Endodermal cell (in vitro differentiated cells): ENCODE measurements around the gene ALG11. TPM values are rescaled to one million over a fixed set of nuclear protein-coding genes. Genes with fewer than 3 reads are reported as not detected.

Source experiments
- DNase-seq: peaks from one replicate; pipeline ENCODE4 v3.0.0-alpha.2; 2017
- H3K27ac ChIP-seq: 2 replicates; pipeline ENCODE4 v1.5.1; 2013; ENCODE audit warnings: mild to moderate bottlenecking, low read depth, low read length, moderate library complexity
- H3K27me3 ChIP-seq: 2 replicates; pipeline ENCODE4 v1.6.1; 2013; ENCODE audit warnings: mild to moderate bottlenecking, low read length, moderate library complexity; ENCODE audit not compliant: insufficient read depth, control insufficient read depth, poor library complexity, severe bottlenecking
- H3K36me3 ChIP-seq: 2 replicates; pipeline ENCODE4 v1.7.0; 2013; ENCODE audit warnings: mild to moderate bottlenecking, low read length, moderate library complexity; ENCODE audit not compliant: control insufficient read depth, insufficient read depth
- H3K4me1 ChIP-seq: one replicate; pipeline ENCODE4 v1.7.0; 2013; ENCODE audit warnings: low read length; ENCODE audit not compliant: control insufficient read depth, insufficient read depth
- H3K4me3 ChIP-seq: 2 replicates; pipeline ENCODE4 v1.5.1; 2013; ENCODE audit warnings: mild to moderate bottlenecking, low read length, moderate library complexity
- H3K9ac ChIP-seq: 2 replicates; pipeline ENCODE4 v1.6.1; 2013; ENCODE audit warnings: mild to moderate bottlenecking, low read length, moderate library complexity; ENCODE audit not compliant: poor library complexity, severe bottlenecking; ENCODE audit errors: extremely low read depth
- H3K9me3 ChIP-seq: 2 replicates; pipeline ENCODE4 v1.6.1; 2013; ENCODE audit warnings: mild to moderate bottlenecking, low read length, moderate library complexity; ENCODE audit not compliant: control insufficient read depth
- H3K27ac Mint-ChIP-seq: 2 replicates; pipeline ENCODE4 v1.8.0; 2020; ENCODE audit warnings: mixed read lengths
- H3K27me3 Mint-ChIP-seq: 2 replicates; pipeline ENCODE4 v1.8.0; 2021; ENCODE audit warnings: mild to moderate bottlenecking, mixed read lengths; ENCODE audit not compliant: insufficient read depth
- H3K36me3 Mint-ChIP-seq: 2 replicates; pipeline ENCODE4 v1.8.0; 2020; ENCODE audit warnings: low read depth, mixed read lengths
- H3K4me1 Mint-ChIP-seq: 2 replicates; pipeline ENCODE4 v1.8.0; 2020; ENCODE audit warnings: mixed read lengths
- H3K4me3 Mint-ChIP-seq: 2 replicates; pipeline ENCODE4 v1.8.0; 2020; ENCODE audit warnings: mild to moderate bottlenecking, moderate library complexity, mixed read lengths
- H3K9me3 Mint-ChIP-seq: 2 replicates; pipeline ENCODE4 v1.8.0; 2020; ENCODE audit warnings: mild to moderate bottlenecking, mixed read lengths
- CTCF ChIP-seq: fragments of 200-600 bp; sonication (generic); conservative IDR thresholded peaks from 2 replicates; pipeline ENCODE4 v1.5.0; 2021; ENCODE audit warnings: antibody characterized with exemption, mild to moderate bottlenecking
- WGBS, 2 experiments: methylation state at CpG; one replicate each; pipeline versions ENCODE4 v1.1.5 to v1.1.7; 2013; ENCODE audit warnings: missing lambda C conversion rate in 2 of 2, mixed read lengths in 1 of 2; ENCODE audit not compliant: insufficient coverage in 1 of 2, insufficient read length in 1 of 2; 5-methylcytosine and 5-hydroxymethylcytosine counted together
- total RNA-seq, 2 donors: library from RNA; stranded (reverse); fragmentation: NEBNext Ultra II Directional in 1 of 2; extraction: Animal tissue kit (Norgen Biotek cat#: 25700) in 1 of 2; gene quantifications; 2 replicates in 1 of 2; 3 replicates in 1 of 2; pipeline ENCODE4 v1.2.1, GENCODE V29; 2021

ALG11 gene
- total RNA-seq, 2 donors from 2014 or later, result 41.5 to 53.1 TPM

- peaks cover 14% of the 10 kb centered on the region for H3K9me3 Mint-ChIP-seq
- Histone ChIP-seq H3K4me1 (no peaks in the 10 kb centered on the region), H3K9ac (peak within 1 kb of the TSS; percentile 87), H3K27me3 (peaks cover 15% of the 10 kb centered on the region), H3K4me3 (peak within 1 kb of the TSS; percentile 98), H3K9me3 (peaks cover 20% of the 10 kb centered on the region), H3K36me3 (peaks cover 4% of the 10 kb centered on the region), H3K27ac (peak within 1 kb of the TSS; percentile 27)
- WGBS, 2 experiments, result 4 to 7% methylated on average over 5 to 46 of the region's 46 CpGs
- peak; percentile 85 for DNase-seq
- peak; percentile 49 for TF ChIP-seq CTCF
- H3K27me3 Mint-ChIP-seq, result peaks cover 24% of the 10 kb centered on the region
- H3K4me1 Mint-ChIP-seq, result peaks cover 10% of the 10 kb centered on the region
- peak within 1 kb of the TSS; percentile 93 for H3K4me3 Mint-ChIP-seq
- H3K36me3 Mint-ChIP-seq, result peaks cover 23% of the 10 kb centered on the region
- H3K27ac Mint-ChIP-seq, result peak within 1 kb of the TSS; percentile 98
These were observed 1.1 kb upstream of the ALG11 start, which contains the start of gene ATP7B for GRCh38 chr13:52010890-52011631. TSS of gene ATP7B (minus strand) at chr13:52011450. CDS start at chr13:52011337, 113 bp downstream.

- peaks cover 10% of the 10 kb centered on the region for H3K36me3 ChIP-seq
- H3K9me3 Mint-ChIP-seq, result peaks cover 19% of the 10 kb centered on the region
- TF ChIP-seq CTCF, result no peak
- H3K4me1 Mint-ChIP-seq, result peaks cover 10% of the 10 kb centered on the region
- peaks cover 15% of the 10 kb centered on the region for H3K27me3 ChIP-seq
- peaks cover 18% of the 10 kb centered on the region for H3K9me3 ChIP-seq
- peak overlapping the region; percentile 27 for H3K27ac ChIP-seq
- H3K27ac Mint-ChIP-seq, result peak overlapping the region; percentile 98
- no peaks in the 10 kb centered on the region for H3K4me1 ChIP-seq
- H3K9ac ChIP-seq, result peak overlapping the region; percentile 87
- no peak for DNase-seq
- H3K4me3 ChIP-seq, result peak overlapping the region; percentile 98
- peaks cover 29% of the 10 kb centered on the region for H3K36me3 Mint-ChIP-seq
- peak overlapping the region; percentile 93 for H3K4me3 Mint-ChIP-seq
- H3K27me3 Mint-ChIP-seq, result peaks cover 24% of the 10 kb centered on the region
- 0% methylated on average over 6 to 8 of the region's 8 CpGs for WGBS, 2 experiments
These were observed 276 bp downstream of the ALG11 start for GRCh38 chr13:52012512-52012836.

GRCh38 chr13:52016296-52016695, 4.1 kb downstream of the ALG11 start:
- peaks cover 45% of the 10 kb centered on the region for H3K36me3 ChIP-seq
- H3K9ac ChIP-seq, result no peak overlapping the region
- peaks cover 58% of the 10 kb centered on the region for H3K36me3 Mint-ChIP-seq
- no peak overlapping the region for H3K4me3 Mint-ChIP-seq
- TF ChIP-seq CTCF, result no peak
- no peaks in the 10 kb centered on the region for H3K4me1 Mint-ChIP-seq
- H3K27ac Mint-ChIP-seq, result no peak overlapping the region
- H3K27ac ChIP-seq, result no peak overlapping the region
- no peak overlapping the region for H3K4me3 ChIP-seq
- peaks cover 23% of the 10 kb centered on the region for H3K9me3 Mint-ChIP-seq
- no peak for DNase-seq
- no peaks in the 10 kb centered on the region for H3K27me3 ChIP-seq
- H3K4me1 ChIP-seq, result no peaks in the 10 kb centered on the region
- peaks cover 27% of the 10 kb centered on the region for H3K9me3 ChIP-seq
- H3K27me3 Mint-ChIP-seq, result peaks cover under 1% of the 10 kb centered on the region
- WGBS, 2 experiments, result 90 to 94% methylated on average over 2 to 3 of the region's 3 CpGs
